Effector memory CD8-positive, alpha-beta T cell (primary cell): ENCODE measurements around the gene NEUROG1.

Experiments used
- ATAC-seq: fragments of 150-1000 bp; cut with Tn5 transposase; replicated peaks from 2 replicates; pipeline ENCODE4 v1.10.0; 2021; ENCODE audit warnings: mild to moderate bottlenecking, moderate library complexity
- DNase-seq, 3 experiments: peaks; one replicate each; pipeline ENCODE4 v3.0.0; 2021
- H3K27ac Mint-ChIP-seq, 2 donors: one replicate each; pipeline ENCODE4 v1.8.0; 2022; ENCODE audit warnings: mild to moderate bottlenecking in 2 of 2, mixed read lengths in 2 of 2, moderate library complexity in 2 of 2
- H3K27me3 Mint-ChIP-seq, 2 donors: one replicate each; pipeline ENCODE4 v1.8.0; 2022; ENCODE audit warnings: mixed read lengths in 2 of 2
- H3K36me3 Mint-ChIP-seq: one replicate; pipeline ENCODE4 v1.8.0; 2022; ENCODE audit warnings: mild to moderate bottlenecking, moderate library complexity, mixed read lengths; ENCODE audit not compliant: insufficient read depth
- H3K4me1 Mint-ChIP-seq, 2 donors: one replicate each; pipeline ENCODE4 v1.8.0; 2022; ENCODE audit warnings: low read depth in 2 of 2, mixed read lengths in 2 of 2
- H3K4me3 Mint-ChIP-seq, 2 donors: one replicate each; pipeline ENCODE4 v1.8.0; 2022; ENCODE audit warnings: mild to moderate bottlenecking in 2 of 2, mixed read lengths in 2 of 2, moderate library complexity in 2 of 2
- H3K9me3 Mint-ChIP-seq, 2 donors: one replicate each; pipeline ENCODE4 v1.8.0; 2022; ENCODE audit warnings: mixed read lengths in 2 of 2
- total RNA-seq, 9 experiments: gene quantifications; one replicate each; lab custom pipeline; 2026; lab: John Stamatoyannopoulos, UW

NEUROG1 gene
- 0 reads per million in 9 experiments for total RNA-seq

GRCh38 chr5:135535820-135536801 is at the start of gene NEUROG1:
NEUROG1 (minus strand) TSS chr5:135535964; CDS start chr5:135535690, 274 bp downstream.
- Mint-ChIP-seq H3K9me3 (no peaks in the 10 kb centered on the region), H3K4me1 (peaks cover 6 to 10% of the 10 kb centered on the region in 2 donors), H3K27me3 (peaks cover 88 to 100% of the 10 kb centered on the region in 2 donors), H3K36me3 (no peaks in the 10 kb centered on the region), H3K4me3 (peak within 1 kb of the TSS; percentile 58 to 72), H3K27ac (no peak within 1 kb of the TSS)
- DNase-seq (no peak), ATAC-seq (no peak)

- H3K36me3 Mint-ChIP-seq: no peaks in the 10 kb centered on the region
- DNase-seq (no peak), ATAC-seq (no peak)
- H3K27me3 Mint-ChIP-seq: peaks cover 41 to 52% of the 10 kb centered on the region in 2 donors
- no peak overlapping the region for H3K4me3 Mint-ChIP-seq
- H3K27ac Mint-ChIP-seq: no peak overlapping the region
- H3K4me1 Mint-ChIP-seq: no peaks in the 10 kb centered on the region
- H3K9me3 Mint-ChIP-seq: no peaks in the 10 kb centered on the region
Measured at GRCh38 chr5:135584918-135585317, 49.2 kb upstream of the NEUROG1 start.

DNA sequence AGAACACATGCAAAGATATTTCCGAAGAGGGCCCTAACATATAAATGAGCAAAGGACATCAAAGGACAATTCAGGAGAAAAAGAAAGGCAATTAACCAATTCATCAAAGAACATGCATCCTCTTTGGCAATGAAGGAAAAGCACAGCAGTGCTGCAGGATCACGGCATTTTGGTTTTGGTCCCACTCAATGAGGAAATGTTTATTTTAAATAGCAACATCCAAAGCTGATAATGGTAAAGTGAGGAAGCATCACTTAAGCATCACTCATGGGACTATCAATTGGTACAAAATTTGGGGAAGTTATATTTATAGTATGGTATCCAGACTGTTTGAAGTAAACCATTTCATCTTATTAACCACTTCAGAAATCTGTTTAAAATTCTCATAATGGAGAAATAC is 48.5 kb upstream of the NEUROG1 start:
- H3K9me3 Mint-ChIP-seq: no peaks in the 10 kb centered on the region
- H3K27ac Mint-ChIP-seq: no peak overlapping the region
- H3K4me1 Mint-ChIP-seq: no peaks in the 10 kb centered on the region
- H3K36me3 Mint-ChIP-seq: no peaks in the 10 kb centered on the region
- no peak for DNase-seq
- ATAC-seq: no peak
- H3K4me3 Mint-ChIP-seq: no peak overlapping the region
- peaks cover 45 to 59% of the 10 kb centered on the region in 2 donors for H3K27me3 Mint-ChIP-seq

GRCh38 chr5:135582099-135582781 is 46.5 kb upstream of the NEUROG1 start:
- Mint-ChIP-seq H3K27ac (no peak overlapping the region), H3K4me1 (peaks cover 0 to 2% of the 10 kb centered on the region in 2 donors), H3K36me3 (no peaks in the 10 kb centered on the region), H3K4me3 (no peak overlapping the region), H3K9me3 (no peaks in the 10 kb centered on the region), H3K27me3 (peaks cover 53 to 78% of the 10 kb centered on the region in 2 donors)
- ATAC-seq (no peak), DNase-seq (no peak)

GRCh38 chr5:135578685-135579341 is 43.0 kb upstream of the NEUROG1 start, which contains the start of gene CXCL14:
CXCL14 (minus strand) TSS chr5:135578991; CDS start chr5:135578778, 213 bp downstream.
- no peak within 1 kb of the TSS for H3K27ac Mint-ChIP-seq
- no peak for ATAC-seq
- peaks cover 0 to 2% of the 10 kb centered on the region in 2 donors for H3K4me1 Mint-ChIP-seq
- DNase-seq: no peak
- no peaks in the 10 kb centered on the region for H3K36me3 Mint-ChIP-seq
- peaks cover 53 to 96% of the 10 kb centered on the region in 2 donors for H3K27me3 Mint-ChIP-seq
- H3K4me3 Mint-ChIP-seq: no peak within 1 kb of the TSS
- no peaks in the 10 kb centered on the region for H3K9me3 Mint-ChIP-seq

- Mint-ChIP-seq H3K4me3 (no peak overlapping the region), H3K27me3 (peaks cover 50 to 95% of the 10 kb centered on the region in 2 donors), H3K9me3 (no peaks in the 10 kb centered on the region), H3K27ac (no peak overlapping the region), H3K4me1 (peaks cover 0 to 2% of the 10 kb centered on the region in 2 donors), H3K36me3 (no peaks in the 10 kb centered on the region)
- DNase-seq (no peak), ATAC-seq (no peak)
Measured at GRCh38 chr5:135578305-135578684, 42.5 kb upstream of the NEUROG1 start.

DNA sequence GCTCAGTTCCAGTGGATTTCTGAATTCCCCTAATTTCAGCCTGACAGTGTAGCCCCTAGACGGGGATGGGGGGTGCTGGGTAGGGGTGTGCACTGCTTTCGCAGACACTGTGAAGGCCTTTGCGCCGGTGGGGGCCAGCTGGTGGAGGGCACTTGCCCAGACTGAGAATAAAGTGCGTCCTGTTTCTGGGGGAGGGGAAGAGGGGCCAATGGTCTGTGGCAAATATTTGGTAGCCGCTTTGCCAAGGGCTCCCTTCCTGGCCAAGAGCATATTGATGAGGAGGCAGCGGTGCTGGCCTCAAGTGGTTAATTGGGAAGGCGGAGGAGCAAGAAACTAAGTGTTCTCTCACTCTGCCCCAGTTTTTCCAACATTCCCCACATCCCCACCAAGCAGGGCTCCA is 41.7 kb upstream of the NEUROG1 start:
- Mint-ChIP-seq H3K4me1 (peaks cover 0 to 2% of the 10 kb centered on the region in 2 donors), H3K9me3 (no peaks in the 10 kb centered on the region), H3K27ac (no peak overlapping the region), H3K4me3 (no peak overlapping the region), H3K36me3 (no peaks in the 10 kb centered on the region), H3K27me3 (peaks cover 48 to 95% of the 10 kb centered on the region in 2 donors)
- ATAC-seq (no peak), DNase-seq (no peak)

DNA sequence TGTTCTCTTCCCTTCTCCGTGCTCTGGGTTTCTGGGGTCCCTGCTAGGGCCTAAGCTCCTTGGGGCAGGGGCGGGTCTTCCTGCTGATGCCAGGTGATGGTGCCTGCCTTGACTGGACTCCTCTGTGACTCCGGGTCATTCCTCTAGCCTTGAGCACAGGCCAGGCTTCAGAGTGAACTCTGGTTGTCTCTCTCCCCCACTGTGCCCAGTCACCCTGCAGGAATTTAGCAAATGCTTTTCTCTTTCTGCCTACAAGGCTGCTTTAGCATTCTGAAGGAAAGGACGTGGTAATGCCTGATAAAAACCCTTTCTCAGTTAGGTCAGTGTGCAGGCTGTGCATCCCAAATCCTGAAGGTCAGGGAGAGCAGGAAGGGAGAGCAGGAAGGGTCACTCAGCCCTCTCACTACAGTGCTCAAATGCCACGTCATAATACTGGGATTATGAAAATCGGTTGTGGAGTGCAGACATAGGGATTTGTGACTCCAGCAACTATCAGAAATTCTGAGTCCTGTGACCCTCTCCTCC is 40.4 kb upstream of the NEUROG1 start:
- ATAC-seq: no peak
- peaks cover 41 to 91% of the 10 kb centered on the region in 2 donors for H3K27me3 Mint-ChIP-seq
- no peak for DNase-seq
- no peaks in the 10 kb centered on the region for H3K36me3 Mint-ChIP-seq
- H3K4me3 Mint-ChIP-seq: no peak overlapping the region
- H3K9me3 Mint-ChIP-seq: no peaks in the 10 kb centered on the region
- no peak overlapping the region for H3K27ac Mint-ChIP-seq
- H3K4me1 Mint-ChIP-seq: peaks cover 0 to 2% of the 10 kb centered on the region in 2 donors

- Mint-ChIP-seq H3K27ac (no peak overlapping the region), H3K36me3 (no peaks in the 10 kb centered on the region), H3K9me3 (no peaks in the 10 kb centered on the region), H3K27me3 (peaks cover 33 to 86% of the 10 kb centered on the region in 2 donors), H3K4me3 (no peak overlapping the region), H3K4me1 (peaks cover 0 to 2% of the 10 kb centered on the region in 2 donors)
- ATAC-seq: no peak
- no peak for DNase-seq
Measured at GRCh38 chr5:135574493-135574892, 38.7 kb upstream of the NEUROG1 start.

GRCh38 chr5:135571902-135572301 is 36.1 kb upstream of the NEUROG1 start:
- Mint-ChIP-seq H3K4me1 (peaks cover 6 to 9% of the 10 kb centered on the region in 2 donors), H3K9me3 (no peaks in the 10 kb centered on the region), H3K36me3 (no peaks in the 10 kb centered on the region), H3K27ac (no peak overlapping the region), H3K27me3 (peaks cover 20 to 85% of the 10 kb centered on the region in 2 donors), H3K4me3 (no peak overlapping the region)
- no peak for ATAC-seq
- no peak for DNase-seq

DNA sequence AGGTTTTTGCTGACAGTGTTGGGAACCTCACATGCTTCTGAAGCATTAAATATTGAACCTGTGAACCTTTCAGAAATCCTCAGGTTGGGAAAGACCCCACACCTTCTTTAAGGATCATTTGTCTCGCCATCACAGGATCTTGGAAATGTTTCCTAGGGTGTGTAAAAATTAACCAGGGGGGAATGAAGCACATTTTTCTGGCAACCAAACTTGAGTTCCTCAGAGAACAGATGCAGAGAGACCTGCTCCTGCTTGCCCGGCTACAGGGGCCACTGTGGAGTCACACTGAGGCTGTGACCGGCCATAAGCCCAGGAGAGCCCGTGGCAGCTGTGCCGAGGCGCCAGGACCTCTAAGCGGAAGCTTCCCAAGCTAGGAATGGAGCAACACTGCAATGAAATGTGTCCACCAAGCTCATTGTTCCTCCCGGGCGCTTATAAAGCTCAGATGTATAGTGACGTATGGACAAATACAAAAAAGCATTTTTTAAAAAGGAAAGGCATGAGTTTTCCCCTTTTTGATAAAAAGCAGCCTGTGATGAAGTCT is 35.4 kb upstream of the NEUROG1 start:
- Mint-ChIP-seq H3K4me1 (peaks cover 6 to 11% of the 10 kb centered on the region in 2 donors), H3K9me3 (no peaks in the 10 kb centered on the region), H3K27ac (no peak overlapping the region), H3K27me3 (peaks cover 19 to 80% of the 10 kb centered on the region in 2 donors), H3K4me3 (no peak overlapping the region), H3K36me3 (no peaks in the 10 kb centered on the region)
- ATAC-seq (no peak), DNase-seq (no peak)

GRCh38 chr5:135570453-135570764 is 34.6 kb upstream of the NEUROG1 start:
- H3K9me3 Mint-ChIP-seq: no peaks in the 10 kb centered on the region
- H3K4me1 Mint-ChIP-seq: peaks cover 6 to 13% of the 10 kb centered on the region in 2 donors
- ATAC-seq (no peak), DNase-seq (no peak)
- H3K36me3 Mint-ChIP-seq: no peaks in the 10 kb centered on the region
- no peak overlapping the region for H3K4me3 Mint-ChIP-seq
- H3K27me3 Mint-ChIP-seq: peaks cover 12 to 76% of the 10 kb centered on the region in 2 donors
- H3K27ac Mint-ChIP-seq: no peak overlapping the region
